Activated naive CD4-positive, alpha-beta T cell treated with anti-CD3 and anti-CD28 coated beads, Interleukin-2, amount 10 ng/mL, durations not matched to agents 7 days and 5 days (primary cell): ENCODE results near the gene RBP4.

Experiments
- CTCF ChIA-PET: fragments of 350-600 bp; sonication (Branson Sonifier 250); formaldehyde crosslinking; loops from one replicate; lab custom pipeline; 2021; ENCODE audit warnings: antibody characterized with exemption; lab: Charles Lee
- DNase-seq: peaks from one replicate; pipeline ENCODE4 v3.0.0-alpha.2; 2020
- H3K27ac Mint-ChIP-seq: one replicate; pipeline ENCODE4 v1.8.0; 2021; ENCODE audit warnings: mild to moderate bottlenecking, moderate library complexity, mixed read lengths
- H3K27me3 Mint-ChIP-seq: one replicate; pipeline ENCODE4 v1.8.0; 2021; ENCODE audit warnings: mild to moderate bottlenecking, mixed read lengths
- H3K36me3 Mint-ChIP-seq: one replicate; pipeline ENCODE4 v1.8.0; 2021; ENCODE audit warnings: mixed read lengths
- H3K4me1 Mint-ChIP-seq: one replicate; pipeline ENCODE4 v1.8.0; 2021; ENCODE audit warnings: mixed read lengths
- H3K4me3 Mint-ChIP-seq: one replicate; pipeline ENCODE4 v1.8.0; 2021; ENCODE audit warnings: mild to moderate bottlenecking, moderate library complexity, mixed read lengths
- H3K9me3 Mint-ChIP-seq: one replicate; pipeline ENCODE4 v1.8.0; 2021; ENCODE audit warnings: mixed read lengths

RBP4 gene

GRCh38 chr10:93589648-93590562 is 11.1 kb downstream of the RBP4 start:
- H3K4me1 Mint-ChIP-seq, result no peaks in the 10 kb centered on the region
- H3K36me3 Mint-ChIP-seq, result no peaks in the 10 kb centered on the region
- CTCF ChIA-PET, result no interaction called here
- H3K27ac Mint-ChIP-seq, result no peak overlapping the region
- H3K27me3 Mint-ChIP-seq, result peaks cover 9% of the 10 kb centered on the region
- H3K9me3 Mint-ChIP-seq, result no peaks in the 10 kb centered on the region
- DNase-seq, result no peak
- no peak overlapping the region for H3K4me3 Mint-ChIP-seq

GRCh38 chr10:93584445-93584844 is 16.6 kb downstream of the RBP4 start:
- Mint-ChIP-seq H3K27ac (no peak overlapping the region), H3K4me1 (no peaks in the 10 kb centered on the region), H3K4me3 (no peak overlapping the region), H3K9me3 (peaks cover 6% of the 10 kb centered on the region), H3K36me3 (no peaks in the 10 kb centered on the region), H3K27me3 (peaks cover 9% of the 10 kb centered on the region)
- CTCF ChIA-PET, result interaction anchor here (0.7 kb wide), 1 partner anchor 417 kb away, joined by 3 read pairs; no protein-coding TSS in a partner anchor
- DNase-seq, result no peak

GRCh38 chr10:93580828-93581227 is 20.2 kb downstream of the RBP4 start:
- Mint-ChIP-seq H3K4me3 (no peak overlapping the region), H3K27ac (no peak overlapping the region), H3K27me3 (no peaks in the 10 kb centered on the region), H3K9me3 (peaks cover 6% of the 10 kb centered on the region), H3K36me3 (no peaks in the 10 kb centered on the region), H3K4me1 (no peaks in the 10 kb centered on the region)
- CTCF ChIA-PET, result no interaction called here
- DNase-seq, result no peak

GRCh38 chr10:93579985-93580711 is 20.9 kb downstream of the RBP4 start:
- no peak for DNase-seq
- Mint-ChIP-seq H3K9me3 (peaks cover 6% of the 10 kb centered on the region), H3K27ac (no peak overlapping the region), H3K4me1 (no peaks in the 10 kb centered on the region), H3K4me3 (no peak overlapping the region), H3K27me3 (no peaks in the 10 kb centered on the region), H3K36me3 (no peaks in the 10 kb centered on the region)
- CTCF ChIA-PET, result no interaction called here

GRCh38 chr10:93579089-93579488 is 21.9 kb downstream of the RBP4 start:
- Mint-ChIP-seq H3K36me3 (no peaks in the 10 kb centered on the region), H3K27ac (no peak overlapping the region), H3K9me3 (peaks cover 6% of the 10 kb centered on the region), H3K4me1 (no peaks in the 10 kb centered on the region), H3K4me3 (no peak overlapping the region), H3K27me3 (no peaks in the 10 kb centered on the region)
- CTCF ChIA-PET, result no interaction called here
- no peak for DNase-seq

- DNase-seq, result no peak
- Mint-ChIP-seq H3K27me3 (peaks cover 6% of the 10 kb centered on the region), H3K36me3 (no peaks in the 10 kb centered on the region), H3K9me3 (peaks cover 6% of the 10 kb centered on the region), H3K27ac (no peak overlapping the region), H3K4me3 (no peak overlapping the region), H3K4me1 (peaks cover 8% of the 10 kb centered on the region)
- CTCF ChIA-PET, result no interaction called here
Observed at GRCh38 chr10:93577565-93577964, 23.5 kb downstream of the RBP4 start.

GRCh38 chr10:93576888-93577287 is 24.1 kb downstream of the RBP4 start:
- CTCF ChIA-PET, result no interaction called here
- H3K27me3 Mint-ChIP-seq, result peaks cover 13% of the 10 kb centered on the region
- DNase-seq, result no peak
- peaks cover 8% of the 10 kb centered on the region for H3K4me1 Mint-ChIP-seq
- peaks cover 6% of the 10 kb centered on the region for H3K9me3 Mint-ChIP-seq
- no peak overlapping the region for H3K4me3 Mint-ChIP-seq
- no peak overlapping the region for H3K27ac Mint-ChIP-seq
- H3K36me3 Mint-ChIP-seq, result no peaks in the 10 kb centered on the region

- Mint-ChIP-seq H3K36me3 (no peaks in the 10 kb centered on the region), H3K9me3 (no peaks in the 10 kb centered on the region), H3K4me1 (peaks cover 8% of the 10 kb centered on the region), H3K4me3 (no peak overlapping the region), H3K27me3 (peaks cover 37% of the 10 kb centered on the region), H3K27ac (no peak overlapping the region)
- CTCF ChIA-PET, result no interaction called here
- no peak for DNase-seq
Observed at GRCh38 chr10:93573924-93574323, 27.1 kb downstream of the RBP4 start.

GRCh38 chr10:93573051-93573909 is 27.8 kb downstream of the RBP4 start:
- CTCF ChIA-PET, result no interaction called here
- Mint-ChIP-seq H3K27me3 (peaks cover 44% of the 10 kb centered on the region), H3K27ac (no peak overlapping the region), H3K4me1 (peaks cover 8% of the 10 kb centered on the region), H3K36me3 (no peaks in the 10 kb centered on the region), H3K9me3 (no peaks in the 10 kb centered on the region), H3K4me3 (no peak overlapping the region)
- DNase-seq, result no peak

- DNase-seq, result no peak
- CTCF ChIA-PET, result no interaction called here
- H3K4me1 Mint-ChIP-seq, result peaks cover 8% of the 10 kb centered on the region
- H3K27ac Mint-ChIP-seq, result no peak overlapping the region
- H3K36me3 Mint-ChIP-seq, result no peaks in the 10 kb centered on the region
- H3K9me3 Mint-ChIP-seq, result no peaks in the 10 kb centered on the region
- no peak overlapping the region for H3K4me3 Mint-ChIP-seq
- peaks cover 51% of the 10 kb centered on the region for H3K27me3 Mint-ChIP-seq
Observed at GRCh38 chr10:93572606-93573005, 28.4 kb downstream of the RBP4 start.

- H3K9me3 Mint-ChIP-seq, result no peaks in the 10 kb centered on the region
- H3K4me3 Mint-ChIP-seq, result no peak overlapping the region
- no peak for DNase-seq
- H3K27me3 Mint-ChIP-seq, result peaks cover 71% of the 10 kb centered on the region
- H3K4me1 Mint-ChIP-seq, result peaks cover 8% of the 10 kb centered on the region
- no peaks in the 10 kb centered on the region for H3K36me3 Mint-ChIP-seq
- CTCF ChIA-PET, result interaction anchor here (0.7 kb wide), 1 partner anchor 15 kb away, joined by 3 read pairs; no protein-coding TSS in a partner anchor
- no peak overlapping the region for H3K27ac Mint-ChIP-seq
Observed at GRCh38 chr10:93570383-93570782, 30.7 kb downstream of the RBP4 start.

- H3K9me3 Mint-ChIP-seq, result no peaks in the 10 kb centered on the region
- CTCF ChIA-PET, result interaction anchor here (0.5 kb wide), 1 partner anchor 57 kb away, joined by 3 read pairs; no protein-coding TSS in a partner anchor
Observed at GRCh38 chr10:93568105-93568390, 33.0 kb downstream of the RBP4 start.

GRCh38 chr10:93567277-93568104 is 33.5 kb downstream of the RBP4 start:
- Mint-ChIP-seq H3K27me3 (peaks cover 70% of the 10 kb centered on the region), H3K36me3 (no peaks in the 10 kb centered on the region), H3K4me1 (no peaks in the 10 kb centered on the region), H3K27ac (no peak overlapping the region), H3K4me3 (no peak overlapping the region), H3K9me3 (no peaks in the 10 kb centered on the region)
- CTCF ChIA-PET, result interaction anchor here (0.5 kb wide), 1 partner anchor 56 kb away, joined by 3 read pairs; no protein-coding TSS in a partner anchor
- DNase-seq, result no peak

More at GRCh38 chr10:93568105-93568390, 33.0 kb downstream of the RBP4 start:
- Mint-ChIP-seq H3K27me3 (peaks cover 76% of the 10 kb centered on the region), H3K4me1 (peaks cover 1% of the 10 kb centered on the region), H3K4me3 (no peak overlapping the region), H3K36me3 (no peaks in the 10 kb centered on the region), H3K27ac (no peak overlapping the region)
- no peak for DNase-seq
